Skeletal muscle tissue (tissue), 4 donors: ENCODE measurements around the gene DCAF10. TPM values are rescaled to one million over a fixed set of nuclear protein-coding genes. Genes with fewer than 3 reads are reported as not detected.
"Not testable (repeated sequence)": the region's sequence is repeated elsewhere in the genome, so short reads cannot be mapped to it uniquely, and the experiment has no call there.

Source experiments
- H3K27ac ChIP-seq: one replicate; pipeline ENCODE4 v1.7.0; 2013; ENCODE audit warnings: mild to moderate bottlenecking, low read depth, low read length, inconsistent platforms
- H3K27me3 ChIP-seq, 3 donors: one replicate each; pipeline ENCODE4 v1.7.0; 2013; ENCODE audit warnings: low read length in 3 of 3; ENCODE audit not compliant: control insufficient read depth in 3 of 3, insufficient read depth in 3 of 3
- H3K36me3 ChIP-seq, 3 donors: one replicate each; pipeline ENCODE4 v1.7.0; 2013; ENCODE audit warnings: low read length in 3 of 3; ENCODE audit not compliant: control insufficient read depth in 3 of 3, insufficient read depth in 3 of 3
- H3K4me1 ChIP-seq, 3 donors: one replicate each; pipeline ENCODE4 v1.7.0; 2013; ENCODE audit warnings: low read length in 3 of 3, mild to moderate bottlenecking in 3 of 3; ENCODE audit not compliant: control insufficient read depth in 3 of 3, insufficient read depth in 3 of 3
- H3K4me3 ChIP-seq, 3 donors: one replicate each; pipeline ENCODE4 v1.7.0; 2013; ENCODE audit warnings: low read length in 3 of 3
- H3K9ac ChIP-seq, 3 donors: one replicate each; pipeline ENCODE4 v1.7.0; 2013; ENCODE audit warnings: low read length in 3 of 3, mild to moderate bottlenecking in 3 of 3, moderate library complexity in 2 of 3, low read depth in 1 of 3
- H3K9me3 ChIP-seq, 3 donors: one replicate each; pipeline ENCODE4 v1.7.0; 2013; ENCODE audit warnings: low read length in 3 of 3; ENCODE audit not compliant: control insufficient read depth in 3 of 3
- total RNA-seq: library from RNA; depleted of rRNA; stranded (reverse); fragments of >200 nt; gene quantifications from one replicate; pipeline ENCODE4 v1.2.3, GENCODE V29; 2014
- donor health status: Osteomylitis.

Gene DCAF10
- total RNA-seq, 1 donor from 2014 or later: 13.6 TPM

DNA sequence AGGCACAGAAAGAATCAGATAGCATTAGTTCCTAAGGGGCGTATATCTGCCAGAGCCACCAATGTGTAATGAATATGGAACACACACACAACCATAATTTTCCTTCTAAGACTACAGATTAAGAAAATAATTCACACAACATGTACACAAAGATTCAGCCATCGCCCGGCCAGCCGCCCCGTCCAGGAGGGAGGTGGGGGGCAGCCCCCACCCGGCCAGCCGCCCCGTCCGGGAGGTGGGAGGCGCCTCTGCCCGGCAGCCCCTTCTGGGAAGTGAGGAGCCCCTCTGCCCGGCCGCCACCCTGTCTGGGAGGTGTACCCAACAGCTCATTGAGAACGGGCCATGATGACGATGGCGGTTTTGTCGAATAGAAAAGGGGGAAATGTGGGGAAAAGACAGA lies 90.4 kb downstream of the DCAF10 start:
- not testable (repeated sequence) for H3K27me3 ChIP-seq, H3K27ac ChIP-seq, H3K4me3 ChIP-seq, H3K4me1 ChIP-seq, H3K9me3 ChIP-seq, H3K9ac ChIP-seq
- H3K36me3 ChIP-seq: peaks cover 9 to 32% (median 12%) of the 10 kb centered on the region in 3 donors

GRCh38 chr9:37892063-37892462 lies 91.5 kb downstream of the DCAF10 start:
- H3K4me1 ChIP-seq: no peaks in the 10 kb centered on the region
- H3K36me3 ChIP-seq: peaks cover 11 to 37% (median 12%) of the 10 kb centered on the region in 3 donors
- no peak overlapping the region for H3K27ac ChIP-seq
- H3K9me3 ChIP-seq: no peaks in the 10 kb centered on the region
- no peak overlapping the region for H3K4me3 ChIP-seq
- no peaks in the 10 kb centered on the region for H3K27me3 ChIP-seq
- H3K9ac ChIP-seq: no peak overlapping the region

- peaks cover under 1 to 2% (median 2%) of the 10 kb centered on the region in 3 donors for H3K4me1 ChIP-seq
- no peak overlapping the region for H3K4me3 ChIP-seq
- no peak overlapping the region for H3K27ac ChIP-seq
- H3K36me3 ChIP-seq: peaks cover 17 to 37% (median 24%) of the 10 kb centered on the region in 3 donors
- no peak overlapping the region for H3K9ac ChIP-seq
- H3K9me3 ChIP-seq: no peaks in the 10 kb centered on the region
- no peaks in the 10 kb centered on the region for H3K27me3 ChIP-seq
Measured at GRCh38 chr9:37897665-37898064, 97.1 kb downstream of the DCAF10 start.

DNA sequence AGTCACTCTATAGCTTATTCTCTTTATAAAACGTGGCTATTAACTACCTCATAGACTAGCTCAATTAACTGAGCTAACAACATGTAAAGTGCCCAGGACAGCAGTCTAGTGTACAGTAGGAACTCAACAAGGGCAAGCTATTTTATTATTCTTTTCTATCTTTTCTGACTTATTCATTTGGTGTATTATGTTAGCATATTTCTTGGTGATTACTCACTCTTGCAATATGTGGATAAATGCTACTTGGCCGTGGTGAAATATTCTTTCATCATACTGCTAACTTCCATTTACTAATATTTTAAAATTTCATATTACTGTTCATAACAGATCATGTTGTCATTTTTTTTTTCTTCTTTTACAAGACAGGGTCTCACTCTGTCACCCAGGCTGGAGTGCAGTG lies 98.4 kb downstream of the DCAF10 start:
- Histone ChIP-seq H3K27ac (no peak overlapping the region), H3K27me3 (no peaks in the 10 kb centered on the region), H3K9me3 (no peaks in the 10 kb centered on the region), H3K4me3 (no peak overlapping the region), H3K4me1 (peaks cover 9 to 11% (median 10%) of the 10 kb centered on the region in 3 donors), H3K36me3 (peaks cover 17 to 25% (median 24%) of the 10 kb centered on the region in 3 donors), H3K9ac (no peak overlapping the region)

GRCh38 chr9:37902131-37902530 lies 101.5 kb downstream of the DCAF10 start:
- no peaks in the 10 kb centered on the region for H3K9me3 ChIP-seq
- H3K4me3 ChIP-seq: no peak overlapping the region
- H3K36me3 ChIP-seq: peaks cover 8 to 12% (median 8%) of the 10 kb centered on the region in 3 donors
- no peak overlapping the region for H3K9ac ChIP-seq
- no peak overlapping the region for H3K27ac ChIP-seq
- H3K27me3 ChIP-seq: no peaks in the 10 kb centered on the region
- peaks cover 15 to 19% (median 17%) of the 10 kb centered on the region in 3 donors for H3K4me1 ChIP-seq

- no peaks in the 10 kb centered on the region for H3K9me3 ChIP-seq
- H3K27me3 ChIP-seq: no peaks in the 10 kb centered on the region
- peak overlapping the region; percentile 67 to 88 (median 73) for H3K9ac ChIP-seq
- peak overlapping the region; percentile 74 for H3K27ac ChIP-seq
- peak overlapping the region; percentile 76 to 96 (median 84) for H3K4me3 ChIP-seq
- peaks cover 15 to 19% (median 17%) of the 10 kb centered on the region in 3 donors for H3K4me1 ChIP-seq
- H3K36me3 ChIP-seq: peaks cover 8 to 12% (median 8%) of the 10 kb centered on the region in 3 donors
Measured at GRCh38 chr9:37902796-37903646, 102.4 kb downstream of the DCAF10 start.

GRCh38 chr9:37903647-37904444 lies 103.2 kb downstream of the DCAF10 start, which contains the start of gene SLC25A51:
Gene SLC25A51, minus strand, starts transcription at chr9:37904127. Its CDS starts 15,577 bp downstream, at chr9:37888550.
- Histone ChIP-seq H3K9me3 (no peaks in the 10 kb centered on the region), H3K27ac (peak within 1 kb of the TSS; percentile 74), H3K9ac (peak within 1 kb of the TSS; percentile 67 to 91 (median 88)), H3K36me3 (peaks cover 5 to 9% (median 7%) of the 10 kb centered on the region in 3 donors), H3K4me3 (peak within 1 kb of the TSS; percentile 76 to 96 (median 84)), H3K4me1 (peaks cover 15 to 19% (median 17%) of the 10 kb centered on the region in 3 donors), H3K27me3 (no peaks in the 10 kb centered on the region)

- H3K4me3 ChIP-seq: peak overlapping the region; percentile 76 to 96 (median 84)
- H3K9me3 ChIP-seq: no peaks in the 10 kb centered on the region
- H3K36me3 ChIP-seq: peaks cover 0 to 2% (median 0%) of the 10 kb centered on the region in 3 donors
- peaks cover 15 to 19% (median 17%) of the 10 kb centered on the region in 3 donors for H3K4me1 ChIP-seq
- peak overlapping the region; percentile 67 to 91 (median 88) for H3K9ac ChIP-seq
- peak overlapping the region; percentile 74 for H3K27ac ChIP-seq
- H3K27me3 ChIP-seq: no peaks in the 10 kb centered on the region
Measured at GRCh38 chr9:37904445-37905130, 104.0 kb downstream of the DCAF10 start.

DNA sequence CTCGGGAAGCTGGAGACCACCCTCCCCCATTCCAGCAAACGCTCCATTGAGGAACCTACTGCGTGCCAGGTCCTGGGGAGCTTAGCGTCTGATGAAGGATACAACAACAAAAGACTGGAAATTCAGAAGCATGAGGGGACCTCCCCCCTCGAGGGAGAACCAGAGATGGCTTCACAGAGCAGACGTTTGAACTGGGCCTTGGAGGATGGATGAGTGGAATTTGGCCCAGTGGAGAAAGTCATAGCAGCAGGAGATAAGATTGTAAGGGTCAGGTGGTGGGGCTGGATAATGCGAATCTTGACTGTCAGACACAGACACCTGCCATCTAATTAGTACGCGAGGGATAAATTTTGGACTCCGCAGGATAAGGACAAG lies 104.5 kb downstream of the DCAF10 start:
- Histone ChIP-seq H3K9ac (peak overlapping the region in 2 of 3 donors; percentile 67 to 88), H3K36me3 (no peaks in the 10 kb centered on the region), H3K27me3 (no peaks in the 10 kb centered on the region), H3K4me1 (peaks cover 15 to 19% (median 17%) of the 10 kb centered on the region in 3 donors), H3K4me3 (peak overlapping the region in 2 of 3 donors; percentile 84 to 96), H3K9me3 (no peaks in the 10 kb centered on the region), H3K27ac (no peak overlapping the region)
